Stimulated activated CD8-positive, alpha-beta memory T cell treated with anti-CD3 and anti-CD28 coated beads, Interleukin-4, amount 100 ng/mL, for 48 hours (primary cell): ENCODE measurements around the gene DDX52.
"Not testable (repeated sequence)": the region's sequence is repeated elsewhere in the genome, so short reads cannot be mapped to it uniquely, and the experiment has no call there.

Source experiments
- DNase-seq: peaks from one replicate; pipeline ENCODE4 v3.0.0-alpha.2; 2020

The DDX52 gene

GRCh38 chr17:37650419-37651003 is 7.3 kb upstream of the DDX52 start:
- no peak for DNase-seq

GRCh38 chr17:37648555-37648954 is 5.3 kb upstream of the DDX52 start:
- DNase-seq = no peak

GRCh38 chr17:37647856-37648255 is 4.6 kb upstream of the DDX52 start:
- no peak for DNase-seq

GRCh38 chr17:37643869-37644268 is 623 bp upstream of the DDX52 start:
- no peak for DNase-seq

GRCh38 chr17:37642681-37643080 is 565 bp downstream of the DDX52 start:
- no peak for DNase-seq

- DNase-seq = no peak
Measured at GRCh38 chr17:37640015-37640414, 3.2 kb downstream of the DDX52 start.

- DNase-seq = no peak
Measured at GRCh38 chr17:37637956-37638355, 5.3 kb downstream of the DDX52 start.

- DNase-seq = not testable (repeated sequence)
Measured at GRCh38 chr17:37616430-37616829, 26.8 kb downstream of the DDX52 start.

- no peak for DNase-seq
Measured at GRCh38 chr17:37614823-37615222, 28.4 kb downstream of the DDX52 start.

- no peak for DNase-seq
Measured at GRCh38 chr17:37614391-37614790, 28.9 kb downstream of the DDX52 start.

- DNase-seq = no peak
Measured at GRCh38 chr17:37610971-37611370, 32.3 kb downstream of the DDX52 start.

- DNase-seq = not testable (repeated sequence)
Measured at GRCh38 chr17:37610041-37610420, 33.2 kb downstream of the DDX52 start.

GRCh38 chr17:37609170-37610040 is 33.8 kb downstream of the DDX52 start, which contains the start of gene SYNRG:
Gene SYNRG (minus strand): TSS chr17:37609418. CDS start chr17:37609355, 63 bp downstream.
- DNase-seq = peak; percentile 94

- DNase-seq = no peak
Measured at GRCh38 chr17:37608351-37609169, 34.7 kb downstream of the DDX52 start.

GRCh38 chr17:37607637-37608331 is 35.5 kb downstream of the DDX52 start:
- DNase-seq = peak; percentile 50

- DNase-seq = peak; percentile 45
Measured at GRCh38 chr17:37605813-37606505, 37.3 kb downstream of the DDX52 start.

GRCh38 chr17:37605081-37605480 is 38.2 kb downstream of the DDX52 start:
- no peak for DNase-seq

GRCh38 chr17:37604556-37604955 is 38.7 kb downstream of the DDX52 start:
- no peak for DNase-seq

GRCh38 chr17:37598145-37598544 is 45.1 kb downstream of the DDX52 start:
- DNase-seq = no peak

GRCh38 chr17:37592291-37592690 is 51.0 kb downstream of the DDX52 start:
- DNase-seq = no peak

- no peak for DNase-seq
Measured at GRCh38 chr17:37585066-37585465, 58.2 kb downstream of the DDX52 start.

GRCh38 chr17:37576281-37576680 is 67.0 kb downstream of the DDX52 start:
- DNase-seq = no peak
